SK-N-MC (cell line): ENCODE measurements around the gene ELMO3.

ENCODE experiments used
- DNase-seq: peaks from one replicate; pipeline ENCODE4 v3.0.0-alpha.2; 2011; ENCODE audit warnings: low read depth, low spot score
- H3K27ac ChIP-seq: fragments of 200-600 bp; sonication (generic); 2 replicates; pipeline ENCODE4 v1.5.1; 2016; ENCODE audit warnings: mixed run types
- H3K36me3 ChIP-seq: fragments of 200-600 bp; sonication (generic); 2 replicates; pipeline ENCODE4 v1.6.1; 2017; ENCODE audit warnings: antibody characterized with exemption, low read length, mixed read lengths; ENCODE audit not compliant: insufficient read depth
- H3K4me3 ChIP-seq: fragments of 200-600 bp; sonication (generic); 2 replicates; pipeline ENCODE4 v1.5.1; 2016
- H3K9ac ChIP-seq: fragments of 200-600 bp; sonication (generic); 2 replicates; pipeline ENCODE4 v1.8.0; 2017; ENCODE audit warnings: mixed run types, mixed read lengths; ENCODE audit not compliant: insufficient read length
- H3K9me3 ChIP-seq: fragments of 200-600 bp; sonication (generic); 2 replicates; pipeline ENCODE4 v1.6.1; 2017; ENCODE audit warnings: low read depth, mild to moderate bottlenecking, antibody characterized with exemption, low read length, moderate library complexity, mixed read lengths
- EZH2 ChIP-seq: fragments of 200-600 bp; sonication (generic); IDR thresholded peaks from one replicate; pipeline ENCODE4 v1.6.1; 2017; ENCODE audit warnings: antibody characterized with exemption
- FOXP2 ChIP-seq: optimal IDR thresholded peaks from 2 replicates; pipeline ENCODE3; 2011; ENCODE audit warnings: mild to moderate bottlenecking, moderate library complexity; ENCODE audit not compliant: insufficient read depth; ENCODE audit errors: extremely low read length, control extremely low read depth
- POLR2AphosphoS5 ChIP-seq: IDR thresholded peaks from 2 replicates; pipeline ENCODE4 v1.6.1; 2012; ENCODE audit warnings: mild to moderate bottlenecking, low read depth, low read length, borderline replicate concordance

Gene ELMO3

DNA sequence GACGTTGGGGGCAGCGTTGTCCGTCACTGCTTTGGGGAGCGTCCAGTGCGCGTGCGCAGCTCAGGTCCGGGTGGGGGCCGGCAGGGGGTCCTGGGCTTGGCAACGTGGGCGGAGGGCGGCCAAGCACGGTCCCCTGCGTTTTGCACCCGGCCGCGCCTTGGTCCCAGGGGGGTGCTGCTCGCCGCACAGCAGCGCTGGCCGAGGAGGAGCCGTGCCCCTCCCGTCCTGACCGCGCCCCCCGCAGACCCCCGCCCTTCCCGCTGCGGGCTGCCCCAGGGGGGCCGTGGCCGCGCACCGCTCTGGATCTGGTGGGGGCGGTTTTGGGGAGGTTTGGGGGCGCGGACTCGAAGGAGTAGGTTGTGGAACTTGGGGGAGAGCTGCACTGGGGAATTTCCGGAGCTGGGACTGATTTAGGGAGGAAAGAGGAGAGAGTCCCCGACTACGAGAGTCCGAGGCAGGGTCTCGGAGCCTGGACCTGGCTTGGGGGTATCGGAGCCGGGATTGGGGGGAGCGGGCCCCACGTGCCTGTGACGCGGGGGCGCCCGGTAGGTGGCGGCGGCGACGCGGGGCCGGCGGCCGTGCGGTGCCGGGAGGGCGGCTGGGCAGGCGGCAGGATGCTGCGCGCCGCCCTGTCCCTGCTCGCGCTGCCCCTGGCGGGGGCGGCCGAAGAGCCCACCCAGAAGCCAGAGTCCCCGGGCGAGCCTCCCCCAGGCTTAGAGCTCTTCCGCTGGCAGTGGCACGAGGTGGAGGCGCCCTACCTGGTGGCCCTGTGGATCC is 49.7 kb downstream of the ELMO3 start, which contains the start of gene SLC9A5:
Gene SLC9A5, plus strand, starts transcription at position 579 of the 777 bp plus-strand sequence. Its CDS starts 36 bp downstream, at position 615.
- Histone ChIP-seq H3K4me3 (peak within 1 kb of the TSS; percentile 82), H3K27ac (no peak within 1 kb of the TSS), H3K9ac (peak within 1 kb of the TSS; percentile 37), H3K36me3 (no peaks in the 10 kb centered on the region), H3K9me3 (no peaks in the 10 kb centered on the region)
- no peak for TF ChIP-seq EZH2
- no peak for TF ChIP-seq FOXP2
- no peak for DNase-seq

DNA sequence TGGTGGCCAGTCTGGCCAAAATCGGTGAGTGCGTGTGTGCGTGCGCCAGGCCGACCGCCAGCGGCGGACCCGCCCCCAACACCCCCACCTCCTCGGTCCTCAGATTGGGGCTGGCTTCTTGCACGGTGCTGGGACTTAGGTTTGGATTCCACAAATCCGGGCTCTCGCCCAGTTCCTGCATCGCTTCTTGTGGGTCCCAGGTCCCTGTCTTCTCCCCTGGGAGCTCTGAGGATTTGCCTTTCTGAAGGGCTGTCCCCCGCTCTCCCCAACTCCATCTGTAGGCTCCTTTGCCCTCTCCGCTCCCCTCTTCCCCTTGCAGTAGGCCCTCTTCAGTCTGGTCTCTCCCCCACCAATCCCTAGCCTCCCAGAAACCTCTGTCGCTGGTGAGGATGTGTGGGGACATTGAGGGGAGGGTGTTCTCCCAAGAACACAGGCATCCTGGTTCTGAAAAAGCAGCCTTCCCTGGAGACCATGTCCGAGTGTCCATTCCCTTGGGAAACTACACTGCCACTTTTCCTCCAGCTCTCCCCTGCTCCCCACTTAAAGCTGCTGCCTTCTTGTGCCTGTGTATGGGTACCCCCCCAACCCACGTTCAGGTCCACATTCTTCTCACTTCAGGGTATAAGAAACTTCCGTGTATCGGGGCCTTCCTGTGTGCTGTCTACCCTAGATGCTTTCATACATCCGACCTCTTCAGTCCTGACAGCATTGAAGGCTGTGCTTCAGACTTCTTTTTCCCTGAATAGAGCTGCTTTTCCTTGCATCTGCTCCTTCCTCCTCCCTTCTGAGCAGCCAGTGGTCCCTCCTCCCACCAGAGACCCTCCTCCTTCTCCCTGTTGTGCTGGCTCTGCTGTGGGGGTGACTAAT is 50.5 kb downstream of the ELMO3 start:
- TF ChIP-seq EZH2 (no peak), POLR2AphosphoS5 (no peak), FOXP2 (no peak)
- no peaks in the 10 kb centered on the region for H3K36me3 ChIP-seq
- no peak overlapping the region for H3K4me3 ChIP-seq
- H3K27ac ChIP-seq, result no peak overlapping the region
- no peaks in the 10 kb centered on the region for H3K9me3 ChIP-seq
- no peak for DNase-seq
- H3K9ac ChIP-seq, result no peak overlapping the region

DNA sequence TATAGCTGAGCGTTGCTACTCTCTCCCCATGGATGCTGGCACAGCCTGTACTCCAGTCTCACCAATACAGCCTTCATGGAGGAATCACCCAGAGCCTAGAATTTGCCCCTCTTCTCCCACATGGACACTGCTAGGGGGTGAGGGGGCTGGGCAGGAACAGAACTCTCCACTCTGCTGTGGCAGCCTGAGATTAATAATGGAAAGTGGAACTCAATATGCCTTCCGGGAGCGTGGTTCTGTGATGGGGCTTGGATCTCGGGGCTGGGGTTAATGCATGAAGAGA is 51.1 kb downstream of the ELMO3 start:
- H3K9ac ChIP-seq, result no peak overlapping the region
- no peak for DNase-seq
- TF ChIP-seq FOXP2 (no peak), POLR2AphosphoS5 (no peak), EZH2 (no peak)

DNA sequence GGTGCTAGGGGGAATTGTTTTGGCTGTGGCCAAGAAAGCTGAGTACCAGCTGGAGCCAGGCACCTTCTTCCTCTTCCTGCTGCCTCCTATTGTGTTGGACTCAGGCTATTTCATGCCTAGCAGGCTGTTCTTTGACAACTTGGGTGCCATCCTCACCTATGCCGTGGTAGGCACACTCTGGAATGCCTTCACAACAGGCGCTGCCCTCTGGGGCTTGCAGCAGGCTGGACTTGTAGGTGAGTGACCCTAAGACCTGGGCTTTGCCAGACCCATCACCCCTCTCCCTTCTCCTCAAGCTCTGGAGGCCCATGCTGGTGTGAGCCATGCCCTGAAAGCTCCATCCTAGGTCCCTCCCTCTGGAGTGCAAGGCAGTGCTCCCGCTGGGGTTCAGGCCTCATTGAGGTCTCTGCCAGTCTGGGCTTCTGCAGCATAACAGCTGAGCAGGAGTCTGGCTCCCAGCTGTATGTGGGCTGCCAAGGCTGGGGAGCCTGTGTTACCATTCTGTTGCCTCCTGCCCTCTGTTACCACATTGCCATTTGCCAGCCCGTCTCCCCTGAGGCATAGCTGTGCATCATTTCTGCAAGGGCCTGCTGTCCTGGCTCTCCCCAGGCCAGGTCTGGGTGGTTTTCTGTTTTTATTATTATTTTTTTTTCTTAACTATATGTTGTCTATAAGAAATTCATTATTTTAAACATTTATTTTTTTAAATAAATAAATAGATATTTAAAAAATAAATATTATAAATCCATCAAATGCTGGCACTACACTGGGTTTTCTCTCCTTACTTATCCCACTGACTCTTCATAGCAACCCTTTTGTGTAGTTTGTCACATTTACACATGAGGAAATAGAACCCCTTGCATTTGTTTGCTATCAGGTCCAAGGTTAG is 53.9 kb downstream of the ELMO3 start:
- DNase-seq, result no peak
- Histone ChIP-seq H3K36me3 (no peaks in the 10 kb centered on the region), H3K4me3 (no peak overlapping the region), H3K9me3 (no peaks in the 10 kb centered on the region), H3K27ac (no peak overlapping the region), H3K9ac (no peak overlapping the region)
- TF ChIP-seq POLR2AphosphoS5 (no peak), FOXP2 (no peak), EZH2 (no peak)

More for the DNA sequence above, 51.1 kb downstream of the ELMO3 start:
- Histone ChIP-seq H3K27ac (no peak overlapping the region), H3K9me3 (no peaks in the 10 kb centered on the region), H3K4me3 (no peak overlapping the region), H3K36me3 (no peaks in the 10 kb centered on the region)
